ENCODE results near the gene TRAK1.

The TRAK1 gene

GRCh38 chr3:42101048-42101447, 9.9 kb downstream of the TRAK1 start:
- TF ChIP-seq GATA3 (IDR thresholded peaks at IDR 0.05; ENCODE audit: low read depth, low read length) = no peak
- TF ChIP-seq GATA2 (IDR thresholded peaks at IDR 0.05; ENCODE audit: low read depth, low read length) = no peak

DNA sequence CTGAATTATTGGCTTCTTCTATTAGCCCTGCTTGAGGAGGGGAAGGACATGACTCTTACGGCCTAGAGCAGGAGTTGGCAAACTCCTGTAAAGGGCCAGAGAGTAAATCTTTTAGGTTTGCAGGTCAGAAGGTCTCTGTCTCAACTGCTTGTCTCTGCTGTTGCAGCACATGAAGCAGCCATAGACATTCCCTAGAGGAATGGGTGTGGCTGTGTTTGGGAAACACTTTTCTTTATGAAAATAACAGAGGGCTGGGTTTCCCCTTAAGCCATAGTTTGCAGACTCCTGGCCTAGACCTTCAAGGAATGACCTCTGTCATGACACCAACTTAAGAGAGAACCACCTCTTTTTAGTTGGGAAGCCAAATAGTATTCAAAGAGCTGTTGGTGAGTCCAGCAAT, 10.3 kb downstream of the TRAK1 start:
- TF ChIP-seq GATA2 (IDR thresholded peaks at IDR 0.05; ENCODE audit: low read depth, low read length) (no peak), GATA3 (IDR thresholded peaks at IDR 0.05; ENCODE audit: low read depth, low read length) (no peak)

DNA sequence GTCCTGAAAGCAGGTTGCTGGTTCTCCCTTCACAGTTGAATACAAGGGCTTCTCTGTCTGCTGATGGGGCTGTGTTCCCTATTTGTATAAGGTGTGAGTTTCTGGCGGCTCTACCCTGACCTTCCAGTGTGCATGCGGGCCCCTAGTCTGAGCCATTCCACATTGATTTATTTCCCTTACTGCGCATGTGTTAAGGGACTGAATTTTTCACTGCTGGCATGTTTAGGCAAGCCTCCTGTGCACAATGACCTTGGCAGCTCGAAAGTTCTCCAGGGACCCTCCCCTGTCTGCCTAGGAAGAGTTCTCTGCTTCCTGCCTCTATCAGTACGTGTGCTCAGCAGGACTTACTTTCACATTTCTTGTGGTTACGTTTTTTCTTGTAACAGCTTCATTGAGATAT, 11.4 kb downstream of the TRAK1 start:
- TF ChIP-seq GATA2 (IDR thresholded peaks at IDR 0.05; ENCODE audit: low read depth, low read length) (no peak), GATA3 (IDR thresholded peaks at IDR 0.05; ENCODE audit: low read depth, low read length) (no peak)

DNA sequence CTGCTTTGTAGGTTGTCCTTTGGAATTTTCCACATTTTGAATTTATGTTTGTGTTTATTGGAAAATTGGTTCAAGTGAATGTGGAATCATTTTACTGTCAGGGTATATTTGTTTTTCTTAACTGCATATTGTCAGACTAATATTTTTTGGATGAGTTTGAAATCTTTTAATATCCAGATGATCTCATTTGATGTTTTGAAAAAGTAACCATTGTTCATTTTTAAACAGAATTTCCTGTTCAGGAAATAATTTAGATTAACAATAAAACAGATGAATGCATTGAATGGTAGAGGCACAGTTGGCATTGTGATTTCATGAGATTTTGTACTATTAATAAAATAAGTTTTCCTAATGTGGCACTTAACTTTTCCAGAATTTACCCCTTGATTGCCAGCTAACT, 15.5 kb downstream of the TRAK1 start:
- TF ChIP-seq GATA2 (IDR thresholded peaks at IDR 0.05; ENCODE audit: low read depth, low read length) (no peak), GATA3 (IDR thresholded peaks at IDR 0.05; ENCODE audit: low read depth, low read length) (no peak)

GRCh38 chr3:42110631-42111030, 19.5 kb downstream of the TRAK1 start:
- no peak for TF ChIP-seq GATA3 (IDR thresholded peaks at IDR 0.05; ENCODE audit: low read depth, low read length)
- no peak for TF ChIP-seq GATA2 (IDR thresholded peaks at IDR 0.05; ENCODE audit: low read depth, low read length)

- TF ChIP-seq GATA2 (IDR thresholded peaks at IDR 0.05; ENCODE audit: low read depth, low read length) (no peak), GATA3 (IDR thresholded peaks at IDR 0.05; ENCODE audit: low read depth, low read length) (no peak)
These were observed 23.1 kb downstream of the TRAK1 start for GRCh38 chr3:42114130-42114725.

GRCh38 chr3:42115215-42115614, 24.1 kb downstream of the TRAK1 start:
- TF ChIP-seq GATA2 (IDR thresholded peaks at IDR 0.05; ENCODE audit: low read depth, low read length) (no peak), GATA3 (IDR thresholded peaks at IDR 0.05; ENCODE audit: low read depth, low read length) (no peak)

DNA sequence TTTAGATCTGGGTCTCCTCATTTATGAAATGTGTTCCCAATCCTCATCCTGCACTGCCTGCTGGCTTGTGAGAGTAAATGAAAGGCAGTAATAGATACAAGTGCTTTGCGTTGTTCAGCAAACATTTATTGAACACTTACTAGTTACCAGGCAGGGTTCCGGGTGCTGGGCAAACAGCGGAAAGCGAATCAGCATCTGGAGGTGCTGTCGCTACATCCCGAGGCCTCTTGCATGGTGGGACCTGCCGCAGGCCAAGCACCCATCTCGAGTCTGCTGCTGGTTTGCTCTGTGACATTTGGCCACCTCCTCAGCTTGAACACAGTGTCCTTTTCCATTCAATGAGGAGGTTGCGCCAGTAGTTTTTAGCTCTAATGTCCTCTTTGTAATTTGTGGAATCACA, 24.8 kb downstream of the TRAK1 start:
- TF ChIP-seq GATA2 (IDR thresholded peaks at IDR 0.05; ENCODE audit: low read depth, low read length) (no peak), GATA3 (IDR thresholded peaks at IDR 0.05; ENCODE audit: low read depth, low read length) (no peak)

DNA sequence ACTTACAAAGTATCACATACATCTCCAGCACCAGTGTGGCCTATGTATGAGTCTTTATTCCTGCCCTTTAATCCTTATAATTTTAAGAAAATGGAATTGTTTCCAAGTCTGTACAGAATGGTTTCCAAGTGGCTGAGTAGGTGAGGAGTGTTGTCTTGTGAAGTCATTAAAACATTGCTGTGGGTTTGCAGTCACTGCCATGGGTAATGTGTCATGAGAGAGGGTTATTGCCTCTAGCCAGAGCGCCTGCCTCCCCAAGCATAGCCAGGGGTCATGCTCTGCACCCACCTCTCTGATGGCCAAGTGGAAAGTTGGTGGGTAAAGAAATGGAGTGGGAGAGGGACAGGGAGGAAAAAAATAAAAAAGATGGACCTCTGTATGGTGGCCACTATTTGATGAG, 25.3 kb downstream of the TRAK1 start:
- TF ChIP-seq GATA2 (IDR thresholded peaks at IDR 0.05; ENCODE audit: low read depth, low read length) (no peak), GATA3 (IDR thresholded peaks at IDR 0.05; ENCODE audit: low read depth, low read length) (no peak)

DNA sequence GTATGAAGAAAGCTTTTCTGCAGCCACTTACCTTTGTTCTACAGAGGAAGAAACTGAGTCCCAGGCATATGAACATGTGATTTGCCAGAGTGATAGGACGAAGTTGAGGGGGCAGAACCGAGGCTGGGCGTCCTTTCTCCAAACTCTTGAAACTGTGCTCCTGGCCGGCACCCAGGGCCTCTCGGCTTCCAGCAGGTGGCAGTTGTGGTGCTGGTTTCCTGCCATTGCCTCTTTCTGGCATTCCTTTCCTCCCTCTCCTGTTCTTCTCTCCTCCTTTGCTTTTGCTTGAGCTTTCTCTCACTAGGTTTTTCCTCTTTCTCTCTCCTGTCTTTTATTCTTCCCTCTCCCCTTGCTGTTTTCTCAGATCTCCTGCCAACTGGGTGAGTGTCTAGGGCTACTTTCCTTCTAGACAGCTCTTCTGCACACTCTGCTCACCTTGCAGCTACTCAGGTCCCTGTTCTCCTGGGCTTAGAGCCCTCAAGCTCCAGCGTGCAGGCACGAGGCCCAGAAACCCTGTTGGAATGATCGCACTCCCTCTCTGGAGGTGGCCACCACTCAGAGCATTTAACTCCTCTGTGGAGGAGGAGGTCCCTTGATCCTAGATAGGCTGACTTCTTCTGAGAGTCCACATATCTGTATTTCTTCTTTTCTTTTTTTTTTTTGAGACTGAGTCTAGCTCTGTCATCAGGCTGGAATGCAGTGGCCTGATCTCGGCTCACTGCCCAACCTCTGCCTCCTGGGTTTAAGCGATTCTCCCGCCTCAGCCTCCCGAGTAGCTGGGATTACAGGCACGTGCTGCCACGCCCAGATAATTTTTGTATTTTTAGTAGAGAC, 26.2 kb downstream of the TRAK1 start:
- TF ChIP-seq GATA3 (IDR thresholded peaks at IDR 0.05; ENCODE audit: low read depth, low read length) (no peak), GATA2 (IDR thresholded peaks at IDR 0.05; ENCODE audit: low read depth, low read length) (no peak)

DNA sequence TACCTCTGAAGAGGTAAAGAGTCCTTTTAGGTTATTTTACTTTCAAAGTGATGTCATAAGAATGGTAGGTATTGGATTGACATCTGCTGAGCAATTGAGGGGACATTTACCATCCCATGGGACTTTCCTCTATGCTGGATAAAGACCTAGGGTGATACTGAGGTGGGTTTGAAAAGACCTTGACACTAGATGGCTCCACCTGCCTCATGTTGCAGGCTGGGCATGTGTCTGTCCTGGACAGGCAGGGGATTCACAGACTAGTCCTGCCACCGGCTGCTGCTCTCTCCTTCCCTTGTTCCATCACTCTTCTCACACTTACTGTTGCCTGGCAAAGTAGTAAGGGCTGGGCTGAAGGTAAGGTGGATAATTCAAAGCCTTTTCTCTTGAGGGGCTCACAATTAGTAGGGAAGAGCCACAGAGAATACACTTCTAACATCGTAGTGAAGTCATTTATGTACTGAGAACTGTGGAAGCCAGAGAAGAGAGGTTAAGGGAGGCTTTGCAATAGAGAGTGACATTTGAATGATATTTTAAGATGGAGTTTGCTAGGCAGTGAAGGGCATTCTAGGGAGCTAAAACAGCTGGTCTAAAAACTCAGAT, 27.7 kb downstream of the TRAK1 start:
- TF ChIP-seq GATA3 (IDR thresholded peaks at IDR 0.05; ENCODE audit: low read depth, low read length) (no peak), GATA2 (IDR thresholded peaks at IDR 0.05; ENCODE audit: low read depth, low read length) (no peak)

DNA sequence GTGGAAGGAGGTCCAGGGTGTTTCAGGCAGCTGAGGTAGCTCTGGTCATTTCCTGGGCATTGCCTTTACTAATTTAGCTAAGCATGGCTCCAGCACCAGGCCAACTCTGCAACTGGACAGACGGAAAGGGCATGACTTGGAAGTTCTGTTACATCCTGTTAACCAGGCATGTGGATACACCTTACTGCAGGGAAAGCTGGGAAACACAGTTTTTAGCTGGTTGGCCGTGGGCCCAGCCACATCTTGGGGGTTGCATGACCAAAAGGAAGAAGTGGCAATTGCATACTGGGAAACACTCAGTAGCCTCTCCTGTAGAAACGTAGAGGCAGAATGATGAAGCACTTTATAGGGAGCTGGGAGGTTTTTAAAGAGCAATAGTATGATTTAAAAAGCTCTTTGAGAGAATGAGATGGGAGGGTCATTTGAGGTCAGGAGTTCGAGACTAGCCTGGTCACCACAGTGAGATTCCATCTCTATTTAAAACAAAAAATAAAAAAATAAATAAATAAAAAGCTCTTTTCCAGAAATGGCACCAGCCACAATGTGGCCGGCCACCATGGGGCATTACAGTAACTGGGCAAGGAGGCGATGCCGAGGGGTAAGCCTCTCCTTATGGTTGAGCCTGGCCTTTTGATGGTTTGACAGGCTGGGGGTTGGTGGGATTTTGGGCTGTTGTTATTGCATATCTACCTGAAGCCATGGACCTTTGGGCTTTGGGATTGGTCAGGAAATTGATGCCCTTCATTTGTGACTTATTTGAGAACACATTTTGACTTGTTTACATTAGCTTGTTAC, 28.6 kb downstream of the TRAK1 start:
- TF ChIP-seq GATA2 (IDR thresholded peaks at IDR 0.05; ENCODE audit: low read depth, low read length) (no peak), GATA3 (IDR thresholded peaks at IDR 0.05; ENCODE audit: low read depth, low read length) (no peak)

GRCh38 chr3:42120866-42121265, 29.7 kb downstream of the TRAK1 start:
- TF ChIP-seq GATA3 (IDR thresholded peaks at IDR 0.05; ENCODE audit: low read depth, low read length) (no peak), GATA2 (IDR thresholded peaks at IDR 0.05; ENCODE audit: low read depth, low read length) (no peak)

All from SH-SY5Y (cell line).